HEK293 (cell line): ENCODE measurements around the gene CKB.

Experiments used
- BCL11A ChIP-seq: fragments of 450-650 bp; formaldehyde crosslinking; IDR thresholded peaks from 2 replicates; pipeline ENCODE4 v1.5.1; 2016; ENCODE audit warnings: low read depth, missing biosample characterization, missing genetic modification characterization
- KLF8 ChIP-seq: fragments of 450-650 bp; formaldehyde crosslinking; IDR thresholded peaks from 2 replicates; pipeline ENCODE4 v1.5.1; 2016; ENCODE audit warnings: missing biosample characterization, missing genetic modification characterization
- OSR2 ChIP-seq: fragments of 450-650 bp; formaldehyde crosslinking; IDR thresholded peaks from 2 replicates; pipeline ENCODE4 v1.5.1; 2016; ENCODE audit warnings: missing biosample characterization, missing genetic modification characterization
- PRDM10 ChIP-seq: fragments of 450-650 bp; formaldehyde crosslinking; IDR thresholded peaks from 2 replicates; pipeline ENCODE4 v1.5.1; 2016; ENCODE audit warnings: missing biosample characterization, missing genetic modification characterization
- PRDM6 ChIP-seq: fragments of 450-650 bp; formaldehyde crosslinking; IDR thresholded peaks from 2 replicates; pipeline ENCODE4 v1.5.1; 2017; ENCODE audit warnings: missing biosample characterization, missing genetic modification characterization
- REST ChIP-seq: fragments of 450-650 bp; formaldehyde crosslinking; IDR thresholded peaks from 2 replicates; pipeline ENCODE4 v1.5.1; 2016; ENCODE audit warnings: missing biosample characterization, missing genetic modification characterization
- SCRT2 ChIP-seq: fragments of 450-650 bp; formaldehyde crosslinking; IDR thresholded peaks from 2 replicates; pipeline ENCODE4 v1.5.1; 2016; ENCODE audit warnings: missing biosample characterization, missing genetic modification characterization
- SP2 ChIP-seq: fragments of 450-650 bp; formaldehyde crosslinking; IDR thresholded peaks from 2 replicates; pipeline ENCODE4 v1.5.1; 2016; ENCODE audit warnings: missing biosample characterization, missing genetic modification characterization
- SP7 ChIP-seq: fragments of 450-650 bp; formaldehyde crosslinking; IDR thresholded peaks from 2 replicates; pipeline ENCODE4 v1.5.1; 2016; ENCODE audit warnings: missing biosample characterization, missing genetic modification characterization
- ZBTB17 ChIP-seq: fragments of 450-650 bp; formaldehyde crosslinking; IDR thresholded peaks from 2 replicates; pipeline ENCODE4 v1.5.1; 2016; ENCODE audit warnings: missing biosample characterization, missing genetic modification characterization
- ZBTB21 ChIP-seq: fragments of 450-650 bp; formaldehyde crosslinking; IDR thresholded peaks from 2 replicates; pipeline ENCODE4 v1.5.1; 2017; ENCODE audit warnings: missing biosample characterization, missing genetic modification characterization
- ZFHX2 ChIP-seq: fragments of 450-650 bp; formaldehyde crosslinking; conservative IDR thresholded peaks from 2 replicates; pipeline ENCODE4 v1.5.1; 2016; ENCODE audit warnings: missing biosample characterization, missing genetic modification characterization
- ZNF174 ChIP-seq: fragments of 450-650 bp; formaldehyde crosslinking; IDR thresholded peaks from 2 replicates; pipeline ENCODE4 v1.5.0; 2017; ENCODE audit warnings: missing biosample characterization, mild to moderate bottlenecking, missing genetic modification characterization
- ZNF335 ChIP-seq: fragments of 450-650 bp; formaldehyde crosslinking; conservative IDR thresholded peaks from 2 replicates; pipeline ENCODE4 v1.5.1; 2016; ENCODE audit warnings: missing biosample characterization, missing genetic modification characterization
- ZNF354C ChIP-seq: fragments of 450-650 bp; formaldehyde crosslinking; IDR thresholded peaks from 2 replicates; pipeline ENCODE4 v1.5.1; 2016; ENCODE audit warnings: missing biosample characterization, missing genetic modification characterization, low read depth, borderline replicate concordance
- ZNF366 ChIP-seq: fragments of 450-650 bp; formaldehyde crosslinking; conservative IDR thresholded peaks from 2 replicates; pipeline ENCODE4 v1.5.1; 2016; ENCODE audit warnings: missing biosample characterization, missing genetic modification characterization
- ZNF391 ChIP-seq: fragments of 450-650 bp; formaldehyde crosslinking; IDR thresholded peaks from 2 replicates; pipeline ENCODE4 v1.5.1; 2016; ENCODE audit warnings: low read depth, missing biosample characterization, missing genetic modification characterization, borderline replicate concordance
- ZNF394 ChIP-seq: fragments of 450-650 bp; formaldehyde crosslinking; IDR thresholded peaks from 2 replicates; pipeline ENCODE4 v1.5.1; 2016; ENCODE audit warnings: missing biosample characterization, missing genetic modification characterization, mild to moderate bottlenecking, moderate library complexity, borderline replicate concordance
- ZNF514 ChIP-seq: fragments of 450-650 bp; formaldehyde crosslinking; IDR thresholded peaks from 2 replicates; pipeline ENCODE4 v1.5.1; 2016; ENCODE audit warnings: missing biosample characterization, missing genetic modification characterization
- ZNF521 ChIP-seq: fragments of 450-650 bp; formaldehyde crosslinking; IDR thresholded peaks from 2 replicates; pipeline ENCODE4 v1.5.1; 2017; ENCODE audit warnings: missing biosample characterization, mild to moderate bottlenecking, missing genetic modification characterization
- ZNF558 ChIP-seq: fragments of 450-650 bp; formaldehyde crosslinking; IDR thresholded peaks from 2 replicates; pipeline ENCODE4 v1.5.1; 2016; ENCODE audit warnings: missing biosample characterization, missing genetic modification characterization
- ZNF561 ChIP-seq: fragments of 450-650 bp; IDR thresholded peaks from 2 replicates; pipeline ENCODE4 v1.5.1; 2018; ENCODE audit warnings: missing biosample characterization, missing genetic modification characterization, borderline replicate concordance
- ZNF677 ChIP-seq: fragments of 450-650 bp; IDR thresholded peaks from 2 replicates; pipeline ENCODE4 v1.5.0; 2018; ENCODE audit warnings: missing biosample characterization, mild to moderate bottlenecking, missing genetic modification characterization, moderate library complexity
- ZNF707 ChIP-seq: fragments of 450-650 bp; formaldehyde crosslinking; IDR thresholded peaks from 2 replicates; pipeline ENCODE4 v1.5.1; 2016; ENCODE audit warnings: missing biosample characterization, missing genetic modification characterization
- ZNF76 ChIP-seq: fragments of 450-650 bp; formaldehyde crosslinking; IDR thresholded peaks from 2 replicates; pipeline ENCODE4; 2016; ENCODE audit warnings: low read depth, missing biosample characterization, missing genetic modification characterization, borderline replicate concordance
- ZNF785 ChIP-seq: fragments of 450-650 bp; formaldehyde crosslinking; IDR thresholded peaks from 2 replicates; pipeline ENCODE4 v1.5.1; 2016; ENCODE audit warnings: missing biosample characterization, missing genetic modification characterization
- ZSCAN16 ChIP-seq: fragments of 450-650 bp; formaldehyde crosslinking; IDR thresholded peaks from 2 replicates; pipeline ENCODE4 v1.5.1; 2016; ENCODE audit warnings: missing biosample characterization, missing genetic modification characterization
- TF ChIP-seq, protein P1 (sequence below): fragments of 450-650 bp; formaldehyde crosslinking; IDR thresholded peaks from 2 replicates; pipeline ENCODE4 v1.5.1; 2017; ENCODE audit warnings: missing biosample characterization, missing genetic modification characterization

Gene CKB

GRCh38 chr14:103561381-103562178 is 39.0 kb upstream of the CKB start (continued):
- TF ChIP-seq REST (tag by site-specific recombination) (no peak), SP7 (tag by site-specific recombination) (peak; percentile 66; the same call in 1 of the 2 replicates), ZBTB17 (0 out of 2 replicates have a peak, but pooled peaks have one; percentile 21), ZNF558 (tag by site-specific recombination) (no peak), SP2 (tag by site-specific recombination) (0 out of 2 replicates have a peak, but pooled peaks have one; percentile 9), ZFHX2 (peak; percentile 33; the same call in 1 of the 2 replicates), SCRT2 (tag by site-specific recombination) (no peak), ZNF174 (tag by site-specific recombination) (no peak), ZNF366 (peak; percentile 52; the same call in 1 of the 2 replicates), ZNF335 (peak; percentile 56; the same call in 1 of the 2 replicates), ZNF561 (tag by site-specific recombination) (no peak), ZNF391 (tag by site-specific recombination) (no peak; the same call in 1 of the 2 replicates), ZNF76 (0 out of 2 replicates have a peak, but pooled peaks have one; percentile 31), PRDM10 (tag by site-specific recombination) (peak; percentile 60; the same call in 1 of the 2 replicates), ZSCAN16 (tag by site-specific recombination) (no peak), ZNF521 (tag by site-specific recombination) (no peak), ZNF677 (tag by site-specific recombination) (no peak), OSR2 (tag by site-specific recombination) (peak; percentile 54; the same call in 1 of the 2 replicates), PRDM6 (no peak), ZNF785 (tag by site-specific recombination) (no peak), ZNF354C (tag by site-specific recombination) (no peak), ZNF707 (tag by site-specific recombination) (no peak), ZNF514 (no peak), ZBTB21 (tag by site-specific recombination) (no peak), ZNF394 (0 out of 2 replicates have a peak, but pooled peaks have one; percentile 13), KLF8 (tag by site-specific recombination) (0 out of 2 replicates have a peak, but pooled peaks have one; percentile 21), BCL11A (tag by site-specific recombination) (no peak)
- TF ChIP-seq, protein P1, sequence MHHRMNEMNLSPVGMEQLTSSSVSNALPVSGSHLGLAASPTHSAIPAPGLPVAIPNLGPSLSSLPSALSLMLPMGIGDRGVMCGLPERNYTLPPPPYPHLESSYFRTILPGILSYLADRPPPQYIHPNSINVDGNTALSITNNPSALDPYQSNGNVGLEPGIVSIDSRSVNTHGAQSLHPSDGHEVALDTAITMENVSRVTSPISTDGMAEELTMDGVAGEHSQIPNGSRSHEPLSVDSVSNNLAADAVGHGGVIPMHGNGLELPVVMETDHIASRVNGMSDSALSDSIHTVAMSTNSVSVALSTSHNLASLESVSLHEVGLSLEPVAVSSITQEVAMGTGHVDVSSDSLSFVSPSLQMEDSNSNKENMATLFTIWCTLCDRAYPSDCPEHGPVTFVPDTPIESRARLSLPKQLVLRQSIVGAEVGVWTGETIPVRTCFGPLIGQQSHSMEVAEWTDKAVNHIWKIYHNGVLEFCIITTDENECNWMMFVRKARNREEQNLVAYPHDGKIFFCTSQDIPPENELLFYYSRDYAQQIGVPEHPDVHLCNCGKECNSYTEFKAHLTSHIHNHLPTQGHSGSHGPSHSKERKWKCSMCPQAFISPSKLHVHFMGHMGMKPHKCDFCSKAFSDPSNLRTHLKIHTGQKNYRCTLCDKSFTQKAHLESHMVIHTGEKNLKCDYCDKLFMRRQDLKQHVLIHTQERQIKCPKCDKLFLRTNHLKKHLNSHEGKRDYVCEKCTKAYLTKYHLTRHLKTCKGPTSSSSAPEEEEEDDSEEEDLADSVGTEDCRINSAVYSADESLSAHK = no peak
